ENCODE results near the gene MRPL52. TPM values are rescaled to one million over a fixed set of nuclear protein-coding genes. Genes with fewer than 3 reads are reported as not detected.

MRPL52 gene
- total and polyA plus RNA-seq, 10 of the 15 experiments (the other 5 are each of a cell fraction or from before 2014, with no cell fraction given), result 51.7 to 541 (median 142) TPM

- TF ChIP-seq RELB (IDR thresholded peaks at IDR 0.05; ENCODE audit: low read depth) (peak; percentile 49; the same call in 1 of the 2 replicates), BCLAF1 (IDR thresholded peaks at IDR 0.05) (no peak), MYC (IDR thresholded peaks at IDR 0.05; ENCODE audit: insufficient read depth, insufficient read length, insufficient replicate concordance, low read length, severe bottlenecking) (no peak), ZNF217 (IDR thresholded peaks at IDR 0.05) (no peak), KDM1A (IDR thresholded peaks at IDR 0.05; ENCODE audit: borderline replicate concordance) (no peak), PML (IDR thresholded peaks at IDR 0.05; ENCODE audit: low read length) (no peak), MXI1 (IDR thresholded peaks at IDR 0.05; ENCODE audit: low read depth, low read length) (peak; percentile 65; the same call in 1 of the 2 replicates), WRNIP1 (IDR thresholded peaks at IDR 0.05; ENCODE audit: borderline replicate concordance, low read depth, low read length) (no peak), FOXK2 (IDR thresholded peaks at IDR 0.05) (no peak; the same call in 1 of the 2 replicates), BCL11A (IDR thresholded peaks at IDR 0.05; ENCODE audit: low read depth, low read length) (no peak), HCFC1 (IDR thresholded peaks at IDR 0.05; ENCODE audit: low read length) (no peak), BHLHE40 (IDR thresholded peaks at IDR 0.05; ENCODE audit: borderline replicate concordance in 1 of 2, low read depth in 2 of 2, low read length in 1 of 2) (peak; percentile 10 to 17; a peak in 1 of 4 replicates), EP300 (IDR thresholded peaks at IDR 0.05; ENCODE audit: borderline replicate concordance in 1 of 2, control insufficient read depth in 1 of 2, low read depth in 2 of 2, low read length in 2 of 2) (no peak), PBX3 (IDR thresholded peaks at IDR 0.05; ENCODE audit: insufficient replicate concordance, low read depth, low read length) (no peak), GATAD2B (conservative IDR thresholded peaks at IDR 0.05; ENCODE audit: low read depth) (peak; percentile 64; the same call in 1 of the 2 replicates), ZBTB11 (CRISPR knock-in tag; IDR thresholded peaks at IDR 0.05) (no peak)
Observed at GRCh38 chr14:22852940-22853767, 23.5 kb downstream of the MRPL52 start (continued).
